Hematopoietic multipotent progenitor cell (in vitro differentiated cells): ENCODE data around the gene RNASE9. TPM values are rescaled to one million over a fixed set of nuclear protein-coding genes. Genes with fewer than 3 reads are reported as not detected.
A peak's percentile ranks its signal among the peaks of the same experiment; 100 is the strongest.
"Not testable (repeated sequence)": the region's sequence is repeated elsewhere in the genome, so short reads cannot be mapped to it uniquely, and the experiment has no call there.

Experiments used
- DNase-seq, 3 donors: peaks; one replicate each; pipeline ENCODE4 v3.0.0-alpha.2; 2011 to 2015; ENCODE audit warnings: low read depth in 2 of 3, low spot score in 2 of 3
- total RNA-seq: library from RNA; depleted of rRNA; stranded (reverse); fragments of >200 nt; gene quantifications from one replicate; pipeline ENCODE4 v1.2.3, GENCODE V29; 2012

Gene RNASE9
- total RNA-seq, 1 donor, result not detected

DNA sequence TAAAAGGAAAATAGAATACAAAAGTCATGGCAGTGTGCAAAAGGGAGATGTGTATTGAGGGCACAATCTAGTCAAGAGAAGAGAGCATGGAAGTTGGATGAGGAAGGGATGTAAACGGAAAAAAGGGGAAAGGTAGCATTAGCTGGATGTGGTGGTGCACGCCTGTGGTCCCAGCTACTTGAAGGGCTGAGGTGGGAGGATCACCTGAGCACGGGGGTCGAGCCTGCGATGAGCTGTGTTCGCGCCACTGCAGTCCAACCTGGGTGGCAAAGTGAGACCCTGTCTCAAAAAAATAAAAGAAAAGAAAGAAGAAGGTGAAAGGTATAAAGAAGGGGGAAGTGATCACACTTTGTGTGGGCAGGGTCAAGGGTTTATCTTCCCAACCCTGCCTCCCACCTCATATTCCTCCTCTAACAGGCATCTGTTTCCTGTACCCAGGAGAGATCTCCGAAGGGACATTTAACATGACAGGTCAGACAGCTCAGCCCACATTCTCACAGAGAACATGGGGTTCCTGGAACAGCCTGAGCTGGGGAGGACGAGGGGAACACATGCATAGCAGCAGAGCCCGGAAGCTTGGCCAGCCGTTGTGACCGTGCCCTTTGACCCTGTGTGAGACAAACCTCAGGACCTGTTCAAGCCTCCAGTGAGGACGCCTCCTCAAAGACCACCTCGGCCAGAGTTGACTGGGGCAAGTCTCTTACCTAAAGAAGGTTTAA lies 18.1 kb upstream of the RNASE9 start:
- peak in 1 of 3 donors; percentile 31 for DNase-seq

DNA sequence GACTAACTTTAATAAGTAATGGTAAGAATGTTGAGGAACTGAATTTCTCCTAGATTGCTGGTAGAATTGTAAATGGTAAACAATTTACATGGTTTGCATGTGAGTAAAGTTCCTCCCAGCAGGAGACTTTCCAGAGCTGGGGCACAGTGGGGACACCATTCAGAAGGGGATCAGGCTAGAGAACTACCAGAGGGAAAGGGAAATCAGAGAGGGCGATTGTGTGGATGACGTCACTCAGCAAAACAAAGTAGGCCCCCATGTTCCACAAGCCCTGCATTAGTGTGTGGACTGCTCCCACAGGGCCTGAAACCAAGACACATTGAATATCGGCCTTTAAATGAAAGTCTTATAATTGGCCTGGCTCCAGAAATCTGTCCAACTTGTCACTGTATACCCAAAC lies 17.5 kb upstream of the RNASE9 start:
- no peak for DNase-seq

DNA sequence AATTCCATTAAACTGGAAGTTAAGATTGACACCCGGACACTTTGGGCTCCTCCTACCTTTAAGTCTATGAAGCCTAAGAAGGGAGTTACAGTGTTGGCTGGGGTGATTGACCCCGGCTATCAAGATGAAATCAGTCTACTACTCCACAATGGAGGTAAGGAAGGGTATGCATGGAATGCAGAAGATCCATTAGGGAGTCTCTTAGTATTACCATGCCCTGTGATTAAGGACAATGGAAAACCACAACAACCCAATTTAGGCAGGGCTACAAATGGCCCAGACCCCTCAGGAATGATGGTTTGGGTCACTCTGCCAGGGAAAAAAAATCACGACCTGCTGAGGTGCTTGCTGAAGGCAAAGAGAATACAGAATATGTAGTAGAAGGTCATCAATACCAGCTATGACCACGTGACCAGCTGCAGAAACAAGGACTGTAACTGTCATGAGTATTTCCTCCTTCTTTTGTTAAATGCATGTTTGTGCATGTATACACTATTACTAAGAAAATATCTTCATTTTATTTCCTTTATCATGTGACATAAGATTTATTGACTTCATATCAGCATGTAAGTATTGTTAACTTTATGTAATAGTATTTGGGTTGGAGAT lies 11.6 kb upstream of the RNASE9 start:
- DNase-seq, result not testable (repeated sequence)

DNA sequence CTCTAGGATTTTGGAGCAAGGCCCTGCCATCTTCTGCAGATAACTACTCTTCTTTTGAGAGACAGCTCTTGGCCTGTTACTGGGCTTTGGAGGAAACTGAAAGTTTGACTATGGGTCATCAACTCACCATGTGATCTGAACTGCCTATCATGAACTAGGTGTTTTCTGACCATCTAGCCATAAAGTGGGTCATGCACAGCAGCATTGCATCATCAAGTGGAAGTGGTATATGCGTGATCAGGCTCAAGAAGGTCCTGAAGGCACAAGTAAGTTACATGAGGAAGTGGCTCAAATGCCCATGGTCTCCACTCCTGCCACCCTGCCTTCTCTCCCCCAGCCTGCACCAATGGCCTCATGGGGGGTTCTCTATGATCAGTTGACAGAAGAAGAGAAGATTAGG lies 9.9 kb upstream of the RNASE9 start:
- DNase-seq, result not testable (repeated sequence)

DNA sequence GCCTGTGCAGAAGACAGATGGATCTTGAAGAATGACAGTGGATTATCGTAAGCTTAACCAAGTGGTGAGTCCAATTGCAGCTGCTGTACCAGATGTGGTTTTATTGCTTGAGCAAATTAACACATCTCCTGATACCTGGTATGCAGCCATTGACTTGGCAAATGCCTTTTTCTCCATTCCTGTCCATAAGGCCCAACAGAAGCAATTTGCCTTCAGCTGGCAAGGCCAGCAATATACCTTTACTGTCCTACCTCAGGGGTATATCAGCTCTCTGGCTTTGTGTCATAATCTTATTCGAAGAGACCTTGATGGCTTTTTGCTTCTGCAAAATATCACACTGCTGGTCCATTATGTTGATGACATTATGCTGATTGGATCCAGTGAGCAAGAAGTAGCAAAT lies 9.0 kb upstream of the RNASE9 start:
- not testable (repeated sequence) for DNase-seq

DNA sequence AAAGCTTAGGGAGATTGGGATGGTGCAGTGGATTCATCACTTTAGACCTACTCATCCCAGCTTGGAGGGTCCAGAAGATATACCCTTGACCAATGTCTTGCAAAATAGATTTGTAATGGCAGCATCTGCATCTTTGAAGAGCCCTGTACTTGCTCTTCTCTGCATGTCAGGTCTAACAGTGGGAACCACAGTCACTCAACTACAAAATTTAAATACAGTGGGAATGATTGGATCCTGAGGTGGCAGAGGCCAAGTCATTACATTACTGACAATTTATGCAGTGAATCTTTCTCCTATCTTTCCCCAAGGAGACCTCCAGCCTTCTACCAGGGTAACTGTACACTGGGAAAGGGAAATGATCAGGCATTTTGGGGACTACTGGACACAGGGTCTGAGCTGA lies 8.2 kb upstream of the RNASE9 start:
- DNase-seq, result no peak

DNA sequence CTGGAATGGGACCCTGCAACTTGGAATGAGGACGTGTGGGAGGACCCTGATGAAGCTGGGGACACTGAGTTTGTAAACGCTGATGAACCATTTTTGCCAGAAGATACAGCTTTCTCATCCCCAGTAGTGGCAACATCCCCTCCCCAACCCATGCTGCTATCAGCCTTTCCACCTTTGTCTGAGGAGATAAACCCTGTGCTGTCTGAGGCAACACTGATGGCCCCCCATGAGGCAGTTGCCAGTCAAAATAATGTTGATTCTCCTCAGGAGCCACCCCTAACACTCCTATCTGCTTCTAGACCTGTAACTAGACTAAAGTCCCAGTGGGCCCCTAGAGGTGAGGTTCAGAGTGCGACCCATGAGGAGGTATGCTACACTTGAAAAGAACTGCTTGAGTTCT lies 7.5 kb upstream of the RNASE9 start:
- no peak for DNase-seq

DNA sequence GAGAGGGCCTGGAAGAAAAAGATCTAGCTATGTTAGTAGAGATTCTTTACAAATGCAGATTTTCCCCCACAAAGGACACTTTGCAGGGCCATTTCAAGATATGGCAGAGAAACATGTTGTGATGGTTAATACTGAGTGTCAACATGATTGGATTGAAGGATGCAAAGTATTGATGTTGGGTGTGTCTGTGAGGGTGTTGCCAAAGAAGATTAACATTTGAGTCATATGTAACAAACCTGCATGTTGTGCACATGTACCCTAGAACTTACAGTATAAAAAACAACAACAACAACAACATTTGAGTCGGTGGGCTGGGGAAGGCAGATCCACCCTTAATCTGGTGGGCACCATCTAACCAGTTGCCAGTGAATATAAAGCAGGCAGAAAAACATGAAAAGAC lies 6.4 kb upstream of the RNASE9 start:
- DNase-seq, result not testable (repeated sequence)

DNA sequence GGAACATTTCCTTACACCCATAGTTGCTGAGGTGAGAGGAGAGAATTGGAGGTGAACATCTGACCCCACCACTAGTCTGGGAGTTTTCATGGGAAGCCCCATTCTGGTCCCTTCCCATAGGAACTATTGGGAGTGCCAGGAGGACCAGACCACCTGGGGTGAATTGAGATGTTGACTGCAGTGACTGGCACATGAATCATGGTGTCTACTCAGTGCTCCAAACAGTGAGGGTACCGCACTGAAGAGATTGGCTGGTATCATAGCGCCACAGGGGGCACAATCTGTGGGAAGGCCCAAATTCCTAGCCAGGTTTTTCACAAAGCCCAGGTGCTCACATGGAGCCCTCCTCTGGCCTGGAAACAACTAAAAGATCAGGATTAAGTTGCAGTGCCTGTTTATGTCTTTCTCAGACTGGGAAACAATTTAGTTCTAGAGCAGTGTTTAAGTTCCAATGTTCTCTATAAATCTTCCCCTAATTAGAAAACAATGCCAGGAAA lies 3.7 kb upstream of the RNASE9 start:
- DNase-seq, result no peak

DNA sequence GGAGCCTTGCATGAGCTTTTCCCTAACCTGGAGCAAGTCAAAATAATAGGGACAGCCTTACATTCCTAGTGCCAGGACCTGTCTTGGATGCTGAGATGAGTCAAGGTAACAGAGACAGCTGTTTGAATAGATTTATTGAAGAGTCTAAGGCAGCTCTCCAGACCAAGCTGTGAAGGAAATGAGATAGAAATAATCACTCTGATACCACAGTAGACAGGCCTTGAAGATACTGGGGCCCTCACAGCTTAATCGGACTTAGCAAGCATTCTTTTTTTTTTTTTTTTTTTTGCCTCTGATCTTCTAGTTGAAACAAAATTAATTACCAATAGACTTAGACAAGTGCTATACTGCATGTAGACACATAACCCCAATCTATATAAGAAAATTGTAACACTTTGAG lies 3.1 kb upstream of the RNASE9 start:
- no peak for DNase-seq

DNA sequence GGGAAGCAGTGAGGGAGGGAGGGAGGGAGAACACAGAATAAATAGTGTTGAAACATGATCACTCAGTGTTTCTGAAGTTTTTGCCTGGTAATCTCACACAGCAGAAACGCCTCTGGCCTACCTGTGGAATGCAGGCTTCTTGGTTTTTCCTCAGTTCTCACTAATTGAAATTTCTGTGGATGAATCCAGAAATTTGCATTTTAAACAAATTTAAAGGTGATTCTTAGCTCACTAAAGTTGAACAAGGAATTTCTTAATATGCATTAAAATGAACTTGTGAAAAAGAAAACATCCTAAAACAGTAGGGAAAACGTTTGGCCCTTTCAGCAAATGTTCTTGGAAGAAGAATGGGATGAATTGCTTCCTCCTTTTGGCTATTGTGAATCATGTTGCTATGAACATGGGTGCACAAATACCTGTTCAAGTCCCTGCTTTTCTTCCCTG lies 1.4 kb downstream of the RNASE9 start:
- DNase-seq, result no peak

DNA sequence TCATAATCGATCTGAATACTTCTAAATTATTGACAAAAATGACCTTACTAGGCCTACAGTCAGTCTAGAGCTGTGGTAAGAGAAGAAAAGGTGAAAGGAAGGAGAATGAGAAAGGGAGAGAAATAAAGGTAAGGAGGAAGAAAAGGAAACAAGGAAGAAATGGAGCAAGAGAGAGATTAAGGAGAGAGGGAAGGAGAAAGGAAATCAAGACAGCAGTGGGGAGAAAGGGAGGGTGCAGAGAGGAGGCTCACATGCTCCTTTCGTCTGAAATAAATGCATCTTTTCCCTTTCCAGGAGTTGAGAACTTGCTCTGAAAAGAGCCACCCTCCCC lies 3.7 kb downstream of the RNASE9 start:
- DNase-seq, result no peak

DNA sequence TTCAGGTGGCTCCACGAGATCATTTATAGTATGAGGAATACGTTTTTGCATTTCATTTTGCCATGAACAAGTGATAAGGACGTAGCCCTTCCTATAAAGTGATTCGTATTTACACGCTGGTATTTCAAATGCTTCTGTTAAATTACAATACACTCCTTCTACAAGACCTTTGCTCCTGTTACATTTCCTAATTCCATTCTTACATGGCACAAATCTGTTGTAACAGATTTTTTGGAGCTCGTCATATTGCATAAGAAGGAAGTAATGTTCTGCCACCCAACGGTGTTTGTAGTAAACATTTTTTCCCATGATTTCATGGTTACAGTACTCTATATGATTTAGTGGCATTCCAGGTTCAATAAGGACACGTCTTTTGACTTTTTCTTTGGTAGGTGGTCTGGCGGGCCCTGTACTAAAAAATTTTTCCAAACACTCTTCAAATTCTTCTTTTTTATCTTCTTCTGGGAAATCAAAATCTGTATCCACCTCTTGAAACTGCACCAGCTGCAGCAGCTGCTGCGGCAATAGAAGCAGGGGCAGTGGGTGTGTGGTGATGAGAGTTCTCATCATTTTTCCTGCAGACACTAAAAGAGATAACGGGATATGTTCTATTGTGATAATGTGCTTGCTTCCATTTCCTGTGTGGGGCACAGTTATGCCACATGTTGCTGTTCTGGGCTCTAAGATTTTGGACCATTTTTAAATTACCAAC lies 4.2 kb downstream of the RNASE9 start:
- DNase-seq, result no peak

DNA sequence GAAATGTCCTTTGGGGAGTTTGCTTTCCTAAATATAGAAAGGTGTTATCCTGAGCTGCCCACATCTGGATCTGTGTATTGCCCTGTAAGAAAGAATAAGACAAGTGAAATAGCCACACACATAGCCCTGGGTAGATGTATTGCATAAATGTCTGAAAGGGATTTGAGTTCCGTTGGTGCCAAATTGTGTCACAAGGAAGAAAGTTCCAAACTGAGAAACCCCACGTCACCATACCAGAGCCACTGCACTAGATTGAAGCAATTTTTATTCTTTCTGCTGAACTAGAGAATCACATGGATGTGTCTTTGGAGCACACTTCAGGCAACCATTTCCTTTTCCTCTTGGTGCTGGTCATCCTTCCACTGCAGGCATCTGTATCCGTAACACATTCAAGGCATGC lies 5.0 kb downstream of the RNASE9 start:
- no peak for DNase-seq

DNA sequence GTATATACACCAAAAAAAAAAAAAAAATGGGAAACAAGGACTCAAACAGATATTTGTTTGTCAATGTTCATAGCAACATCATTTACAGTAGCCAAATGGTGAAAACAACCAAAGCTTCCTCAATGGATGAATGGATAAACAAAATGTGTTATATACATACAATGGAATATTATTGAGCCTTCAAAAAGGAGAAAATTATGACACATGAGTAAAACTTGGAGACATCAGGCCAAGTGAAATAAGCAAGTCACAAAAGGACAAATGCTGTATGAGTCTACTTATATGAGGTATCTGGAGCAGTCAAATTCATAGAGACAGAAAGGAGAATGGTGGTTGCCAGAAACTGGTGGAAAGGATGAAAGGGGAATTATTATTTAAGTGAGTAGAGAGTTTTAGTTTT lies 7.8 kb downstream of the RNASE9 start:
- DNase-seq, result no peak

DNA sequence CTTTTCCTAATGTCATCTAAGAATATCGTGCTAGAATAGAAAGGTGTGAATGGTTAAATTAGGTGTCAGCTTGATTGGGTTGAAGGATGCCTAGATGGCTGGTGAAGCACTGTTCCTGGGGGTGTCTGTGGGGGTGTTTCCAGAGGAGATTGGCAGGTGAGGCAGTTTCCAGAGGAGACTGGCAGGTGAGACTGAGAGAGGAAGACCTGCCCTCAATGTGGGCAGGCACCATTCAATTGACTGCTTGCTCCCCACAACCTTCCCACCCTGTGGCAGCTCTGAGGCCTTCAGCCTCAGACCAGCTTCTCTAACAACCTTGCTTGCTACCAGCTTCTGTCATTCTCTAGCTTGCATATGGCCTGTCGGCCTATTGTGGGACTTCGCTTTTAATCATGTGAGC lies 9.2 kb downstream of the RNASE9 start:
- DNase-seq, result no peak

DNA sequence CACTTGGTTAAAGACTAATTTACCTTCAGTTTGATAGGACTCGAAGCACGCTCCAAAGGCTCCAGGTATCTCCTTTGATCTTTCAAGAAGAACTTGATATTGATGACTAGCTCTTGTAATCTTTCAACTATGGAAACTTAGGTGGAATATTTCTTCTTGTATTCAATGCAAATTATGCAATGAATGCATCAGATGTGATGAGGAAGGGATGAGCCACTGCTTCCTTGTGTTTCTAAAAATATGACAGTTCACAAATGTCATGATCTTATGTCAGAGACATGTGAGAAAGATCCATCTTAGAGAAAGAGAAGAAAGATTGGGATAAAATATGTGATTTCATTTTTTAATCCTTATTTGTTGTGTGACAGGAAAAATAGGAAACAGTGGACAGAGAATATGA lies 9.9 kb downstream of the RNASE9 start:
- DNase-seq, result no peak

DNA sequence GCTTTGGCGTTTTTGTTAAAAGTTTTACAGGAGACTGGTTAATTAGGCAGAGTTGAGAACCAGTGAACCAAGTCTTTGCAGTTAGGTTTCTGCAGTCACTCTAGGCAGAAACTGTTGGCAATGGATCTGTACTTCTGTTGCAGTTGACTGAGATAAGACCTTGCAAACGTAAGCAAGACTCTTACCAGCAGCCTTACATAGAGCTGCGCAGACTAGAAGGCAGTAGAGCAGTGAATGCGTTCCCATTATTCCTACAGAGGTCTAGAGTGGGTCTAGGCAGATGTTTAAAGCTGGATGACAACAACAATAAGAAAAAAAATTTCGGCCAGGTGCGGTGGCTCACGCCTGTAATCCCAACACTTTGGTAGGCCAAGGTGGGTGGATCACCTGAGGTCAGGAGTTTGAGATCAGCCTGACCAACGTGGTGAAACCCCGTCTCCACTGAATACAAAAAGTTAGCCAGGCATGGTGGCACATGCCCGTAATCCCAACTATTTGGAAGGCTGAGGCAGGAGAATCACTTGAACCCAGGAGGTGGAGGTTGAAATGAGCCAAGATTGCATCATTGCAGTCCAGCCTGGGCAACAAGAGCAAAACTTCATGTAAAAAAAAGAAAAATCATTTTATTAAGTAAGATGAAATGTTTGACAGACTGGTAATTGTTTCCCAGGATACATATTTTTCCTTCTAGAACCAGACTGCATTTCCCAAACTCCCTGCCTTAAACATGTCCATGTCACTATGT lies 12.3 kb downstream of the RNASE9 start:
- DNase-seq, result no peak

DNA sequence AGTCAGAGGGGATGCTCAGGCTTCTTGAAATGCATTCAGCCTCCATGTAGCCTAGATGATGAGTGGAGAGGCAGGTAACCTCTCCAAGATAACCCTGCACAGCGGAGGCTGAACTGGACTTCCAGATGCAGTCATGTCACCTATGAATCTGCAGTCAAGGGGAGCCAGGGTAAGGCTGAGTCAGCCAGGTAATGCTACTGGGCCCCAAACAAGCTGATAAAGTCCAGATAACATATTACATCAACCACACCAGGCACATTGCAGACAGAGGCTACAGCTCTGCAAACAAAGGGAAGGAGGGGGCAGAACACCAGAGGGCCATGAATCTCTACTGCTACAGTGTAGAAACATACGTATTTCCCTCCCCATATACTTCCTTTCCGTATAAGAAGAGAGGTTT lies 14.0 kb downstream of the RNASE9 start:
- DNase-seq, result no peak

DNA sequence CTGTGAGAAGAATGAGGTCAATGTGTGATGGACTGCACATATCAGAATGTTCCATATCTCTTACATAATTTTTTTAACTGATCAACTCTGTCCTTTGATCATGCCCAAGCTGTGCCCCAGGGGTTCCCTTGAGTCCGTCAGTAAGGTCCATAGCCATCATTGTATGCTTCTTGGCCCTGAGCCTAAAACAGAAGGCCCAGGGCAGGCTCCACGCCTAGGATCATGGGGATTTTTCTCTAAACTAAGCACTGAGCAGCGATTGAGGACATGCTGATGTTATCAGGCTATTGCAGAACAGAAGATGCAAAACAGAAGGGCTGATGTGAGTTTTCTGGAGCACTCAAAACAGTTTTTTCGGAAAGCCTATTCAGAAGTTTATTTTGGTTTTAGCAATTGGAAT lies 20.9 kb downstream of the RNASE9 start:
- DNase-seq, result no peak
